Natural killer cell treated with Interleukin-12 subunit alpha and Interleukin-12 subunit beta and Interleukin-15 and Interleukin-18, amount 100 ng/mL, for 72 hours (primary cell): Measurements from ENCODE around the gene TTN. TPM values are rescaled to one million over a fixed set of nuclear protein-coding genes. Genes with fewer than 3 reads are reported as not detected.

Source experiments
- ATAC-seq, 2 donors: fragments of 150-1000 bp; cut with Tn5 transposase in 1 of 2; sonication (Bioruptor Pico), chemical (Tn5 transposase) in 1 of 2; 2 replicates each; pipeline ENCODE4 v1.10.0; 2021
- DNase-seq: peaks from one replicate; pipeline ENCODE4 v3.0.0; 2022; ENCODE audit warnings: low spot score
- H3K27ac Mint-ChIP-seq, 2 donors: 1 replicate in 1 of 2; 2 replicates in 1 of 2; pipeline ENCODE4 v1.8.0; 2022; ENCODE audit warnings: mixed read lengths in 2 of 2, mild to moderate bottlenecking in 1 of 2, moderate library complexity in 1 of 2
- H3K27me3 Mint-ChIP-seq, 2 donors: 1 replicate in 1 of 2; 2 replicates in 1 of 2; pipeline ENCODE4 v1.8.0; 2022; ENCODE audit warnings: mixed read lengths in 2 of 2
- H3K36me3 Mint-ChIP-seq: one replicate; pipeline ENCODE4 v1.8.0; 2022; ENCODE audit warnings: mixed read lengths
- H3K4me1 Mint-ChIP-seq, 2 donors: 1 replicate in 1 of 2; 2 replicates in 1 of 2; pipeline ENCODE4 v1.8.0; 2022; ENCODE audit warnings: low read depth in 2 of 2, mixed read lengths in 2 of 2, mild to moderate bottlenecking in 1 of 2
- H3K4me3 Mint-ChIP-seq: one replicate; pipeline ENCODE4 v1.8.0; 2022; ENCODE audit warnings: mixed read lengths
- H3K9me3 Mint-ChIP-seq: 2 replicates; pipeline ENCODE4 v1.8.0; 2022; ENCODE audit warnings: mixed read lengths
- total RNA-seq, 2 donors: library from RNA; stranded (reverse); gene quantifications; one replicate each; pipeline ENCODE4 v1.2.3, GENCODE V29; 2022

TTN gene
- total RNA-seq, 2 donors from 2014 or later = 0.07 to 2.1 TPM

DNA sequence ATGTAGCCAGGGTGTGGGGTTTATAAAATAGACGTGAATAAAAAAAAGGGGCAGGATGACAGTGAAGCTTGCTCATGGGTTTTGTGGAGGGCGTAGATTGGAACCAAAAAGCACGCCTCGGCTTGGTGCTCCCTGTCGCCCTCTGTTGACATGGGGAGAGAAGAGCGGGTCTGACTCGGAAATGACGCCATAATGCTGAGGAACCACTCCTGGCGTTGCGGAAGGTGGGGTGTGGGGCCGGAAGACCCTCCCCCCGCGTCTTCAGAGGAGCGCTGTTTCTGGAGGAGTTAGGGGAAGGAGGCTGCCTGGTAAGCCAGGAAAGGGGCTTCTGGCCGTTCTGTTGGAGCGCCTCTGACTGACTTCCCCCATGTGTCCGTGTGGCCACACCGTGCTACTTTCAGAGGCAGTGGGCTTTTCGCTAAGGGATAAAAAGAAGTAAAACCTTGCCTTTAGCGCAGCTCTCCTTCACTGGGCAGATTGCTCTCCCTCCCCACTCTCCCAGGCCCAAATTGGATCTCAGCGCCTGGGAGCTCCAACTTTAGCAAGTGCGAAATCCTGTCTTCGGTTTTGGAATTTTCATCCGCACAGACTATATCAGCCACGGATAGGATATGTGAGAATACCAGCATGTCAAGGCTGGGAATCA, 284.1 kb downstream of the TTN start:
- Mint-ChIP-seq H3K4me1 (peaks cover 11 to 13% of the 10 kb centered on the region in 2 donors), H3K4me3 (peak overlapping the region; percentile 89), H3K9me3 (no peaks in the 10 kb centered on the region), H3K27ac (peak overlapping the region; percentile 74 to 90), H3K36me3 (no peaks in the 10 kb centered on the region), H3K27me3 (no peaks in the 10 kb centered on the region)
- DNase-seq (peak; percentile 79), ATAC-seq (peak; percentile 98)

DNA sequence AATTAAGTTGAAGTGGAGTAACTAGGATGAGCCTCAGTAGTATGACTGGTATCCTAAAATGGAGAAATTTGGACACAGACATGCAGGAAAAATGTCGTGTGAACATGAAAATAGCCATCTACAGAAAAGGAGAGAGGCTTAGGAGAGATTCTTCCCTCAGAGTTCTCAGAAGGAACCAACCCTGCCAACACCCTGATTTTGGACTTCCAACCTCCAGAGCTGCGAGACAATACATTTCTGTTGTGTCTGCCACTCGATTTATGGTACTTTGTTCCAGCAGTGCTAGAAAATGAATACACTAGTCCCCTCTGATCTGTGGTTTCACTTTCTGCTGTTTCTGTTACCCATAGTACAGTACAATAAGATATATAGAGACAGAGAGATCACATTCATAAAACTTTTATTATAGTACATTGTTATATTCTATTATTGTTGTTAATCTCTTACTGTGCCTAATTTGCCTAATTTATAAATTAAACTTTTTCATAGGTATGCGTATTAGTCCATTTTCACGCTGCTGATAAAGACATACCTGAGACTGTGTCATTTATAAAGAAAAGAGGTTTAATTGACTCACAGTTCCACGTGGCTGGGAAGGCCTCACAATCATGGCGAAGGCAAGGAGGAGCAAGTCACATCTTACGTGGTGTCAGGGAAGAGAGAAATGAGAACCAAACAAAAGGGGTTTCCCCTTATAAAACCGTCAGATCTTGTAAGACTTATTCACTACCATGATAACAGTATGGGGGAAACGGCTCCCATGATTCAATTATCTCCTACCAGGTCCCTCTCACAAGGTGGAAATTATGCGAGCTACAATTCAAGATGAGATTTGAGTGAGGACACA, 285.7 kb downstream of the TTN start:
- Mint-ChIP-seq H3K27me3 (no peaks in the 10 kb centered on the region), H3K27ac (peak overlapping the region in 1 of 2 donors; percentile 55), H3K4me1 (peaks cover 11 to 13% of the 10 kb centered on the region in 2 donors), H3K9me3 (no peaks in the 10 kb centered on the region), H3K36me3 (no peaks in the 10 kb centered on the region), H3K4me3 (no peak overlapping the region)
- DNase-seq (no peak), ATAC-seq (no peak)

DNA sequence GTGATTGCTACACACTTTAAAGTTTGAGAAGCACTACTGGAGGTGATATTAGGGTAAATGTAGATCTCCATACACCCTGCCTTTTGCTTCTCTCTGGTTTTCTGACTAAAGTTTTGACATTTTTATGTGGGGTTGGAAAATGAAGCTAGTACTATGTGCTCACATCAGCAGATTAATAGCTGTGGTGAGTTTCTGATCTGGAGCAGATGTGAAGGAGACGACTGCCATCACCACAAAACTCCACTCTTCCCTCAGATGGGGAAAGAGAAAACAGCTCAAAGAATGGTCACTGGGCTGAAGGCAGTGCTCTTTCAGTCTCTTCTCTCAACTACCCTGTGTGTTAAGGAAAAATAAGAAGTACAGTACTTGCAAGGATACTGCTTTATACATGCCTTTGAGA, 289.7 kb downstream of the TTN start:
- Mint-ChIP-seq H3K4me3 (no peak overlapping the region), H3K9me3 (no peaks in the 10 kb centered on the region), H3K36me3 (no peaks in the 10 kb centered on the region), H3K4me1 (peaks cover 10 to 17% of the 10 kb centered on the region in 2 donors), H3K27me3 (no peaks in the 10 kb centered on the region), H3K27ac (no peak overlapping the region)
- ATAC-seq (no peak), DNase-seq (no peak)

DNA sequence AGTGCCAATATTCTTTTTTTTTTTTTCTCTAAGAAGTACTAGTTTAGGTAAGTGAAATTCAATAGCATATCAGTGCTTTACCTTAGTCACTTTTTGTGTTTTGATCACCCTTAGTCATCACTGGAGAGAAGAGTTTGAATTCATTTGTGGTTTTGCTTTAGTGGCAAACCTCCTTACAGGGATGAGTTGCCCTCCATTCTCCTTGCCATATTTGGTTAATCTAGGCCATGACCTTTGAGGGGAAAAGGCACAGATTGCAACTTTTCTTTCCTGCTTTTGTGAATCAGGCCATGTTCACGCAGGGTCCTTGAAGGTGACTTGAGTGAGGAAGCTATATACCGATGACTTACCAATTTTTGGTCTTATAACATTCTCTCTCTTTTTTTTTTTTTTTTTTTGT, 292.6 kb downstream of the TTN start:
- DNase-seq = no peak
- peaks cover 12 to 20% of the 10 kb centered on the region in 2 donors for H3K4me1 Mint-ChIP-seq
- H3K36me3 Mint-ChIP-seq = no peaks in the 10 kb centered on the region
- H3K27me3 Mint-ChIP-seq = no peaks in the 10 kb centered on the region
- peak; percentile 80 to 96 for ATAC-seq
- H3K27ac Mint-ChIP-seq = peak overlapping the region in 1 of 2 donors; percentile 55
- no peaks in the 10 kb centered on the region for H3K9me3 Mint-ChIP-seq
- peak overlapping the region; percentile 35 for H3K4me3 Mint-ChIP-seq

DNA sequence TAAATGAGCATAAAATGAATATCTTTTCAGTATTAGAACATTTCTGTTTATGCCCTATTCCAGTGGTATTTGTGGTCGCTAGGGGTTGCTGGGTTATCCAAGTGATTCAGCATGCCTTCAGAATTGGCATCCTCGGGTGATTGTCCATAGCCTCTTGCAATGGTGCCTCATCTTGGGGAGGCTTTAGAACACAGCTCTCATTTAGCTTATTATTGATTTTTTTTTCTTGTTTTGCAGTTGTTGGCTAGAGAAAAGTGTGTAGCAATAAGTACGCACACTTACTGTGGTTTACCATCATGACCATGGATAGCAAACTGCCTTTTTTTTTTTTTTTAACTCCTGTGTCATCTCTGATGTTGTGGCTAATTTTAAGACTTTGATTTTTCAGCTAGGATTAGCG, 293.3 kb downstream of the TTN start:
- Mint-ChIP-seq H3K9me3 (no peaks in the 10 kb centered on the region), H3K27ac (no peak overlapping the region), H3K4me3 (no peak overlapping the region), H3K27me3 (no peaks in the 10 kb centered on the region), H3K4me1 (peaks cover 12 to 20% of the 10 kb centered on the region in 2 donors), H3K36me3 (no peaks in the 10 kb centered on the region)
- ATAC-seq (no peak), DNase-seq (no peak)

DNA sequence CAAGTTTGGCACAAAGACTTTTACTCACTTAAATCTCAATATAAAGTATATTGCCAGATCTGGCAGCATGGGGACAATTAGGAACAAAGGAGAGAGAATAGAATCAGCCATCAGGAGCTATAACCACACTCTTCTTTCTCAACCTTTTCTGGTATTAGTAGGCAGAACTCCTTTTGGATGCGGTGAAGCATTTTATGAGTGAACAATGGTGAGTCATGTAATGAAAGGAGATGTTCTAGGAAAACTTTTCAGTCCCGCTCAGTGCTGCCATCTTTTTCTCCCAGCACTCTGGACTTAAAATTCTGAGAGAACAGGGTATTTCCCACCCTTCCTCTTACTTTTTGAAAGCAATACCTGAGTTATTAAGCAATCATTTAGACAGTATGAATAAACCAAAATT, 294.7 kb downstream of the TTN start:
- no peaks in the 10 kb centered on the region for H3K9me3 Mint-ChIP-seq

DNA sequence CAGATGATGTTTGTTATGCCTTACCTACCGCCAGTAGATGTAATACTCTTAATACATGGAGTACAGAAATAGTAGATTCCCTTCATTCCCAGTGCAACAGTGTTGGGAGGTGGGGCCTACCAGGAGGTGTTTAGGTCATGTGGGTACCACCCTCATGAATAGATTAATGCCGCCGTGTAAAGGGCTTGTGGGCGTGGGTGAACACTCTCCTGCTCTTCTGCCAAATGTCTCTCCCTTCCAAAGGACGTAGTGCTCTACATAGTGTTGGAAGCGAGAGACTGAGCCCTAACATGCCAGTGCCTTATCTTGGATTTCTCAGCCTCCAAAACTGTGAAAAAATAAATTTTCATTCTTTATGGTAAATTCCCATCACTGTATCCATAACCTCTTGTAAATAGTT, 296.8 kb downstream of the TTN start:
- DNase-seq (no peak), ATAC-seq (no peak)
- Mint-ChIP-seq H3K36me3 (peaks cover 9% of the 10 kb centered on the region), H3K27me3 (no peaks in the 10 kb centered on the region), H3K27ac (no peak overlapping the region), H3K9me3 (no peaks in the 10 kb centered on the region), H3K4me1 (peaks cover 17 to 31% of the 10 kb centered on the region in 2 donors), H3K4me3 (no peak overlapping the region)

More for the DNA sequence above, 294.7 kb downstream of the TTN start:
- H3K4me1 Mint-ChIP-seq = peaks cover 17 to 30% of the 10 kb centered on the region in 2 donors
- H3K27ac Mint-ChIP-seq = no peak overlapping the region
- no peak for ATAC-seq
- no peak for DNase-seq
- H3K4me3 Mint-ChIP-seq = no peak overlapping the region
- H3K27me3 Mint-ChIP-seq = no peaks in the 10 kb centered on the region
- H3K36me3 Mint-ChIP-seq = peaks cover 8% of the 10 kb centered on the region

DNA sequence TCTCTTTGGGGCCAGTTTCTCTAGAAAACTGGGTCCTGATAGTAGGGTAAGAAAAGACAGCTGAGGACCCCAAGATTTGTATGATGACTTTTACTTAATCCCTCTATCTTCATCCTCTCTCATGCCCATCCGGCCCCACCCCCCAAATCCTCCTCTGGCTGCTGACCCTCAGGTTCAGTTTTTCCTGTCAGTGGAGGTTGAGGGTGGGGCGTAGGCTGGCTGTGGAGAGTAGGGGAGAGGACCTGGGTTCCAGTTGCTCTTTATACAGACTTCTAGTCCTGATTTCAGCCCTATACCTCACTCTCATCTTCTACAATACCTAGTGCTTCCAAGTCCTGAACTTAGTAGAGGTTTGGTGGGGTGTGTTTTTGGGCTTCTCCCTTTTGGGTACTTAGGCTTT, 298.6 kb downstream of the TTN start:
- peaks cover 9% of the 10 kb centered on the region for H3K36me3 Mint-ChIP-seq
- peak overlapping the region in 1 of 2 donors; percentile 16 for H3K27ac Mint-ChIP-seq
- no peaks in the 10 kb centered on the region for H3K27me3 Mint-ChIP-seq
- DNase-seq = no peak
- no peaks in the 10 kb centered on the region for H3K9me3 Mint-ChIP-seq
- peaks cover 7 to 20% of the 10 kb centered on the region in 2 donors for H3K4me1 Mint-ChIP-seq
- no peak overlapping the region for H3K4me3 Mint-ChIP-seq
- no peak for ATAC-seq

DNA sequence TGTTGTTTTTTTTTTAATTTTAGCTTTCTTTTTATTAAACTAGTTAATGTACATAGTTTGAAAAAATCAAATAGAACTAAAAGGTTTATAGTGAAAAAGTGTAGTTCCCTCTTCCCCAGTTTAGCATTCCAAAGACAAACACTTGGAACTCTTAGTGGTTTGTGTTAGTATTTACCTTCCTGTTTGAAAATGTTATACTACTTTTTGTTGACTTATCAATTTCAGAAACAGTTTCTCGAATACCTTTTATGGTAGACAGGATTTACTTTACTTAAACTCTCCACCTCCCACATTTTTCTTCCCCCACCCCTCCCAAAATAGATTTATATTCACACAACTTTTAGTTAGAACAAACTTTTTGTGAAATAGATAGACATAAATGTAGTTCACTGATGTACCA, 300.3 kb downstream of the TTN start:
- H3K27me3 Mint-ChIP-seq = no peaks in the 10 kb centered on the region

DNA sequence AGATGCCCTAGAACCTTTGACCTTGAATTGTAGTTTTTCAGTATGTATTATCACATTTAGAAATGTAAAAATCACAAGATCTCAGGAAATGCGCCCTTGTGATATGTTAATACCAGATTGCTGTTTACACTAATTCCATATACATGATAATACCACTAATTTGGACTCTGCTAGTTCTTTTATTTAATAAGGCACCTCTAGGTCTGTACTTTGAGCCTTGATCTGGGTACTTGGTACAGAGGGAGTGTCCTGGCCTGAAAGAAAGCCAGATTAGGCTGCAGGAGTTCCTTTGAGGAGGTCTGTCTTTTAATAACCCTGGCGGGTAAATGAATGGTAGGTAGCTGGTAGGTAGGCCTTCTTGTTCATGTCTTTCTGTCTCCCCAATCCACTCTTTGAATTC, 300.7 kb downstream of the TTN start:
- ATAC-seq (no peak), DNase-seq (no peak)
- H3K9me3 Mint-ChIP-seq = no peaks in the 10 kb centered on the region
- H3K4me3 Mint-ChIP-seq = no peak overlapping the region
- H3K27ac Mint-ChIP-seq = no peak overlapping the region
- peaks cover 5 to 12% of the 10 kb centered on the region in 2 donors for H3K4me1 Mint-ChIP-seq
- H3K36me3 Mint-ChIP-seq = peaks cover 18% of the 10 kb centered on the region
- H3K27me3 Mint-ChIP-seq = no peaks in the 10 kb centered on the region

More for the DNA sequence above, 300.3 kb downstream of the TTN start:
- DNase-seq = no peak
- no peak for ATAC-seq
- Mint-ChIP-seq H3K4me1 (peaks cover 7 to 12% of the 10 kb centered on the region in 2 donors), H3K27ac (no peak overlapping the region), H3K9me3 (no peaks in the 10 kb centered on the region), H3K4me3 (no peak overlapping the region), H3K36me3 (peaks cover 14% of the 10 kb centered on the region)

DNA sequence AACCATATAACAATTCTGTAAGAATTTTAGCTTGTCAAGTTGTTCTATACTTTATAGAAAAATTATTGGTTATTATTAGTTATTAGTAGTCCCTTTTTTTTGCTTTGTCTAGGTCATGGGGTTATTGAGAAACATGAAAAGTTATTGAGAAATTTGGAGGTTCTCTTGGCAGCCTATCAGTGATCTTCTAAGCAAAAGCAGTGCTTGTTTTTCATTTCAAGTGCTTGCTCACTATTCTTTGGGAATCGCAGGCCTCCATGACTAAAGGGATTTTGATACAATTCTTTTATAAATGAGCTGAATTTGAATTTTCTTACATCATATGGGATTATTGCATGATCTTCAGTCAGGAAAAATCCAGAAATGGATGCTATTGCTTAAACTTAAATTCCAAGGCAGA, 301.1 kb downstream of the TTN start:
- ATAC-seq = no peak
- Mint-ChIP-seq H3K4me3 (no peak overlapping the region), H3K4me1 (peaks cover 5 to 12% of the 10 kb centered on the region in 2 donors), H3K27ac (no peak overlapping the region), H3K27me3 (no peaks in the 10 kb centered on the region), H3K36me3 (peaks cover 21% of the 10 kb centered on the region), H3K9me3 (no peaks in the 10 kb centered on the region)
- DNase-seq = no peak

DNA sequence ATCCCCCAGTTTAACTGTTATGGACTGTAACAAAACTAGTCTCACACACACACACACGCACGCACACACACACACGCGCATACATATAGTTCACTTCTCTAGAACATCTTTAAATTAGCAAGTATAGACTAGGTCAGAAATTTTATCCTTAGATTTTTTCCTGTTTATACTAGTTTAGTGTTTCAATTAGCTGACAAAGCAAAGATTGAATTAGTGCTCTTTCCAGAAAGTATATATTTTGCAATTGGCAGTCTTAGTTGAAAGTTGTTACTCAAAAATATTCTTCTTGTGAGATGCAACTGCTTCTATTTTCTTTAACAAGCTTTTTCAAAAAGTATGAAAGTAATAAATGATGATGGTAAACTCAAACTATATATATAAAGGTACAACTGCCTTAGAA, 304.5 kb downstream of the TTN start:
- Mint-ChIP-seq H3K9me3 (no peaks in the 10 kb centered on the region), H3K4me3 (no peak overlapping the region), H3K27ac (no peak overlapping the region), H3K36me3 (peaks cover 22% of the 10 kb centered on the region), H3K4me1 (peaks cover under 1 to 4% of the 10 kb centered on the region in 2 donors), H3K27me3 (no peaks in the 10 kb centered on the region)
- DNase-seq = no peak
- no peak for ATAC-seq

DNA sequence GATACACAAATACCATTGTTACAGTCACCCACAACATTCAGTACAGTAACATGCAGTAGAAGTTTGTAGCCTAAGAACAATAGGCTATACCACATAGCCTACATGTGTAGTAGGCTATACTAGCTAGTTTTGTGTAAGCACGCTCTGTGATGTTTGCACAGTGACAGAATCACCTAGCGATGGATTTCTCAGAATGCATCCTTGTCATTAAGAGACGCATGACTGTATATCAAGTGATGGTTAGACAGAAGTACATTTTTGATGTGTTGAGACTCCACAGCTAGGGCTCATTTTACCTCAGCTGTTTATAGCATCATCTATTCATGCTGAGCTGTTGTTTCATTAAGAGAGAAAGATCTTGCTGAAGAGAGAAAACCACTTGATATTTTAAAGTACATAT, 307.6 kb downstream of the TTN start:
- ATAC-seq = no peak
- peaks cover 25% of the 10 kb centered on the region for H3K36me3 Mint-ChIP-seq
- no peak overlapping the region for H3K4me3 Mint-ChIP-seq
- H3K4me1 Mint-ChIP-seq = no peaks in the 10 kb centered on the region
- no peak for DNase-seq
- H3K27ac Mint-ChIP-seq = no peak overlapping the region
- H3K27me3 Mint-ChIP-seq = no peaks in the 10 kb centered on the region
- H3K9me3 Mint-ChIP-seq = no peaks in the 10 kb centered on the region

DNA sequence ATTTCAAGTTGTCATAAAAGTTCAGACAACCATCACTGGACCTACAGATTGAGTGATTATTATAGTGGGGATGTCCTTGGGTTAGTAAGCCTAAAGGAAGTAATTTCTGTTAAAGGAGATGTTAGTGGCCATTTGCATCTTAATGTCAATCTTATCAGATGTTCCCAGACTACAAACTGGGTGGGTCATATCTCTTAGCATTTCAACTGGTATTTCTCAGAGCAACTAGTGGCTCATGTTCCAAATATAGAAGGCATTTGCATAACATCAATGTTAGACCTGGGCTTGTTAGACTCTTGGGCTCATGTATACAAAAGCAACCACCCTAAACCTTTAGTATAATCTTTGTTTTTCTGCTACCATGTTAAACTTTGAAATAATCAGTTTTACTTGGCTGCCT, 309.1 kb downstream of the TTN start:
- no peak for DNase-seq
- peaks cover 25% of the 10 kb centered on the region for H3K36me3 Mint-ChIP-seq
- H3K27me3 Mint-ChIP-seq = no peaks in the 10 kb centered on the region
- H3K27ac Mint-ChIP-seq = no peak overlapping the region
- H3K9me3 Mint-ChIP-seq = no peaks in the 10 kb centered on the region
- ATAC-seq = no peak
- no peak overlapping the region for H3K4me3 Mint-ChIP-seq
- H3K4me1 Mint-ChIP-seq = no peaks in the 10 kb centered on the region
